ENCODE results near the gene DRD4. TPM values are rescaled to one million over a fixed set of nuclear protein-coding genes. Genes with fewer than 3 reads are reported as not detected.

DRD4 gene
- total and polyA plus RNA-seq, 2 donors (not counting 1 experiment from before 2014, with no cell fraction given): not detected

- peaks cover 24 to 28% of the 10 kb centered on the region in 2 donors for H3K4me1 ChIP-seq (ENCODE audit: control insufficient read depth in 2 of 2, insufficient read depth in 2 of 2, low read length in 2 of 2)
- 5% methylated on average over 56 of the region's 69 CpGs for WGBS (ENCODE audit: insufficient coverage)
- Mint-ChIP-seq H3K27me3 (peaks cover 23% of the 10 kb centered on the region), H3K4me3 (peak overlapping the region; percentile 80), H3K9me3 (ENCODE audit: insufficient read depth) (no peaks in the 10 kb centered on the region), H3K4me1 (peaks cover 21% of the 10 kb centered on the region), H3K27ac (peak overlapping the region; percentile 70)
- ChIA-PET POLR2A (interaction anchor here (0.6 kb wide), 1 partner anchor 14 kb away, joined by 3 read pairs; no protein-coding TSS in a partner anchor), CTCF (no interaction called here)
- no peak overlapping the region for H2AFZ ChIP-seq (ENCODE audit: insufficient read depth, low read depth, low read length, poor library complexity, severe bottlenecking)
- peak; percentile 44 for ATAC-seq (ENCODE audit: low read depth)
- H3K9ac ChIP-seq (ENCODE audit: low read length): no peak overlapping the region
- TF ChIP-seq EZH2 (IDR thresholded peaks at IDR 0.05; ENCODE audit: borderline replicate concordance, insufficient read depth, low read depth, low read length, poor library complexity, severe bottlenecking) (no peak), CTCF (IDR thresholded peaks at IDR 0.05) (no peak)
- peak overlapping the region in 1 of 5 experiments; percentile 41 for H3K4me3 ChIP-seq (ENCODE audit: control extremely low read depth in 1 of 5, extremely low read depth in 1 of 5, insufficient read depth in 1 of 5, low read depth in 2 of 5, low read length in 4 of 5)
- H3K4me2 ChIP-seq (replicated peaks; ENCODE audit: low read depth, low read length, poor library complexity, severe bottlenecking): peak overlapping the region; percentile 76
- peaks cover 0 to 38% (median 20%) of the 10 kb centered on the region in 4 experiments for H3K27me3 ChIP-seq (replicated peaks in 1 of 4; ENCODE audit: control extremely low read depth in 1 of 4, control insufficient read depth in 3 of 4, insufficient read depth in 4 of 4, low read length in 3 of 4)
- H3K36me3 ChIP-seq (replicated peaks in 1 of 2; ENCODE audit: control extremely low read depth in 1 of 2, control insufficient read depth in 1 of 2, extremely low read depth in 1 of 2, insufficient read depth in 2 of 2, low read length in 1 of 2): no peaks in the 10 kb centered on the region
- H3K9me3 ChIP-seq (ENCODE audit: control extremely low read depth in 1 of 3, control insufficient read depth in 2 of 3, insufficient read depth in 1 of 3, low read length in 2 of 3): peaks cover 0 to 7% (median 0%) of the 10 kb centered on the region in 3 donors
- no peak overlapping the region for H3K27ac ChIP-seq (ENCODE audit: low read length in 2 of 2)
- DNase-seq: peak; percentile 50
- intact Hi-C loops (cut with micrococcal nuclease): no loop called here
- H4K20me1 ChIP-seq (ENCODE audit: control insufficient read depth, insufficient read depth, low read length, poor library complexity, severe bottlenecking): peaks cover 16% of the 10 kb centered on the region
- H3K79me2 ChIP-seq (ENCODE audit: control insufficient read depth, insufficient read depth, low read length): peaks cover 2% of the 10 kb centered on the region
Measured at GRCh38 chr11:640021-640706, 3.1 kb downstream of the DRD4 start.

GRCh38 chr11:641806-642370 lies 4.8 kb downstream of the DRD4 start:
- H3K4me1 Mint-ChIP-seq: peaks cover 22% of the 10 kb centered on the region
- Histone ChIP-seq H4K20me1 (ENCODE audit: control insufficient read depth, insufficient read depth, low read length, poor library complexity, severe bottlenecking) (peaks cover 16% of the 10 kb centered on the region), H3K9me3 (ENCODE audit: control extremely low read depth in 1 of 3, control insufficient read depth in 2 of 3, insufficient read depth in 1 of 3, low read length in 2 of 3) (peaks cover 0 to 7% (median 0%) of the 10 kb centered on the region in 3 donors), H3K4me3 (ENCODE audit: control extremely low read depth in 1 of 5, extremely low read depth in 1 of 5, insufficient read depth in 1 of 5, low read depth in 2 of 5, low read length in 4 of 5) (no peak overlapping the region), H3K4me1 (ENCODE audit: control insufficient read depth in 2 of 2, insufficient read depth in 2 of 2, low read length in 2 of 2) (peaks cover 24 to 34% of the 10 kb centered on the region in 2 donors), H2AFZ (ENCODE audit: insufficient read depth, low read depth, low read length, poor library complexity, severe bottlenecking) (no peak overlapping the region), H3K27ac (ENCODE audit: low read length in 2 of 2) (no peak overlapping the region), H3K27me3 (replicated peaks in 1 of 4; ENCODE audit: control extremely low read depth in 1 of 4, control insufficient read depth in 3 of 4, insufficient read depth in 4 of 4, low read length in 3 of 4) (peaks cover 0 to 31% (median 17%) of the 10 kb centered on the region in 4 experiments), H3K36me3 (replicated peaks in 1 of 2; ENCODE audit: control extremely low read depth in 1 of 2, control insufficient read depth in 1 of 2, extremely low read depth in 1 of 2, insufficient read depth in 2 of 2, low read length in 1 of 2) (no peaks in the 10 kb centered on the region), H3K4me2 (replicated peaks; ENCODE audit: low read depth, low read length, poor library complexity, severe bottlenecking) (no peak overlapping the region), H3K79me2 (ENCODE audit: control insufficient read depth, insufficient read depth, low read length) (peaks cover 2% of the 10 kb centered on the region), H3K9ac (ENCODE audit: low read length) (no peak overlapping the region)
- intact Hi-C loops (cut with micrococcal nuclease): no loop called here
- ChIA-PET CTCF (no interaction called here), POLR2A (no interaction called here)
- H3K27me3 Mint-ChIP-seq: peaks cover 13% of the 10 kb centered on the region
- no peaks in the 10 kb centered on the region for H3K9me3 Mint-ChIP-seq (ENCODE audit: insufficient read depth)
- TF ChIP-seq CTCF (IDR thresholded peaks at IDR 0.05) (no peak), EZH2 (IDR thresholded peaks at IDR 0.05; ENCODE audit: borderline replicate concordance, insufficient read depth, low read depth, low read length, poor library complexity, severe bottlenecking) (no peak)
- DNase-seq (no peak), ATAC-seq (ENCODE audit: low read depth) (no peak)
- H3K4me3 Mint-ChIP-seq: no peak overlapping the region
- WGBS (ENCODE audit: insufficient coverage): 94% methylated on average over 15 of the region's 19 CpGs
- H3K27ac Mint-ChIP-seq: no peak overlapping the region

Measured in B cell (primary cell).